GM12801 (cell line): ENCODE measurements around the gene ZNF695.

Source experiments
- TF ChIP-seq, protein P1 (sequence below): IDR thresholded peaks from one replicate; pipeline ENCODE4 v1.5.1; 2011; ENCODE audit warnings: control low read depth; ENCODE audit not compliant: insufficient read length; ENCODE audit errors: extremely low read depth

The ZNF695 gene

DNA sequence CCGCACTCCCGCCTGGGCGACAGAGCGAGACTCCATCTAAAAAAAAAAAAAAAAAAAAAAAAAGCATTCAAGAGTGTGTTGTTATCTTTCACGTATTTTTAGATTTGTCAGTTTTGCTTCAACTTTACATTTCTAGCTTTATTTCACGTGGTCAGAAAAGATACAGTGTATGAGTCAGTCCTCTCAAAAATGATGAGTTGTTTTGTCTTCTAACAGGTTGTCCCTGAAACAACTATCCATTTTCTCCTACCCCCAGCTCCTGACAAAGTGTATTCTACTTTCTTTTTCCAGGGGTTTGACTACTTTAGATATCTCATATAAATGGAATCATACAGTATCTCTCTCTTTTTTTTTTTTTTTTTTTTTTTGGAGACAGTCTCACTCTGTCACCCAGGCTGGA, 5.5 kb upstream of the ZNF695 start:
- TF ChIP-seq, protein P1, sequence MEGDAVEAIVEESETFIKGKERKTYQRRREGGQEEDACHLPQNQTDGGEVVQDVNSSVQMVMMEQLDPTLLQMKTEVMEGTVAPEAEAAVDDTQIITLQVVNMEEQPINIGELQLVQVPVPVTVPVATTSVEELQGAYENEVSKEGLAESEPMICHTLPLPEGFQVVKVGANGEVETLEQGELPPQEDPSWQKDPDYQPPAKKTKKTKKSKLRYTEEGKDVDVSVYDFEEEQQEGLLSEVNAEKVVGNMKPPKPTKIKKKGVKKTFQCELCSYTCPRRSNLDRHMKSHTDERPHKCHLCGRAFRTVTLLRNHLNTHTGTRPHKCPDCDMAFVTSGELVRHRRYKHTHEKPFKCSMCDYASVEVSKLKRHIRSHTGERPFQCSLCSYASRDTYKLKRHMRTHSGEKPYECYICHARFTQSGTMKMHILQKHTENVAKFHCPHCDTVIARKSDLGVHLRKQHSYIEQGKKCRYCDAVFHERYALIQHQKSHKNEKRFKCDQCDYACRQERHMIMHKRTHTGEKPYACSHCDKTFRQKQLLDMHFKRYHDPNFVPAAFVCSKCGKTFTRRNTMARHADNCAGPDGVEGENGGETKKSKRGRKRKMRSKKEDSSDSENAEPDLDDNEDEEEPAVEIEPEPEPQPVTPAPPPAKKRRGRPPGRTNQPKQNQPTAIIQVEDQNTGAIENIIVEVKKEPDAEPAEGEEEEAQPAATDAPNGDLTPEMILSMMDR = no peak

DNA sequence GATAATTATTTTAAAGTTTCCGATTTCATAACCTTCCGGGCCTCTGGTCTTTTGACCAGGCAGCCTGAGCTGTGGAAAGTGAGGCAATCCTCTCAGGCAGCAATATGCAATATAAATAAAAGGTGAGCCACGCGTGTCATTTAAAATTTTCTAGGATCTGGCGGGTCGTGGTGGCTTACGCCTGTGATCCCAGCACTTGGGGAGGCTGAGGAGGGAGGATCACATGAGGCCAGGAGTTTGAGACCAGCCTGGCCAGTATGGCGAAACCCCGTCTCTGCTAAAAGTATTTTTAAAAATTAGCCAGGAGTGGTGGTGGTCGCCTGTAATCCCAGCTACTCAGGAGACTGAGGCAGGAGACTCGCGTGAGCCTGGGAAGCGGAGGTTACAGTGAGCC, 546 bp upstream of the ZNF695 start:
- TF ChIP-seq, protein P1 = no peak

DNA sequence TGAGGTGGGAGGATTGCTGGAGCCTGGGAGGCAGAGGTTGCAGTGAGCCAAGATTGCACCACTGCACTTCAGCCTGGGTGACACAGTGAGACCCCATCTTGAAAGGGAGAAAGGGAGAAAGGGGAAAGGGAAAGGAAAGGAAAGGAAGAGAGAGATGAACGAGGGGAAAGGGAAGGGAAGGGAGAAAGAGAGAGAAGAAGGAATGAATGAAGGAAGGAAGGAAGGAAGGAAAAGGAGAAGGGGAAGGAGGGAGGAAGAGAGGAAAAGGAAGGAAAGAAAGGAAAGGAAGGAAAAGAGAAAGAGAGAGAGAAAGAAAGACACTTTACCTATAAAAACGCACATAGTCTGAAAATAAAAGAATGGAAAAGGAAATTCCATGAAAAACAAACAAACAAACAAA, 18.0 kb downstream of the ZNF695 start:
- TF ChIP-seq, protein P1 = no peak

DNA sequence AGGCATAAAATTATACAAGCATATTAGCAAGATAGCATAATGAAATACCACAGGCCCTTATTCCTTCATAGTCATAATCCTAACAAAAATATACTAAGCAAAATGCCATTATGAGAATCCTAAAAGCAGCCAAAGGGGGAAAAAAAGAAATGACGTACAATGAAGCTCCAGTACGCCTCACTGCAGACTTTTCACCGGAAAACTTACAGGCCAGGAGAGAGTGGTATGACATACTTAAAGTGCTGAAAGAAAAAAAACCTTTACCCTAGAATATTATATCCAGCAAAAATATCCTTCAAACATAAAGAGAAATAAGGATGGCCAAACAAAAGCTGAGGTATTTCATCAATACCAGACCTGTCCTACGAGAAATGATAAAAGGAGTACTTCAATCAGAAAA, 19.5 kb downstream of the ZNF695 start:
- TF ChIP-seq, protein P1 = no peak

DNA sequence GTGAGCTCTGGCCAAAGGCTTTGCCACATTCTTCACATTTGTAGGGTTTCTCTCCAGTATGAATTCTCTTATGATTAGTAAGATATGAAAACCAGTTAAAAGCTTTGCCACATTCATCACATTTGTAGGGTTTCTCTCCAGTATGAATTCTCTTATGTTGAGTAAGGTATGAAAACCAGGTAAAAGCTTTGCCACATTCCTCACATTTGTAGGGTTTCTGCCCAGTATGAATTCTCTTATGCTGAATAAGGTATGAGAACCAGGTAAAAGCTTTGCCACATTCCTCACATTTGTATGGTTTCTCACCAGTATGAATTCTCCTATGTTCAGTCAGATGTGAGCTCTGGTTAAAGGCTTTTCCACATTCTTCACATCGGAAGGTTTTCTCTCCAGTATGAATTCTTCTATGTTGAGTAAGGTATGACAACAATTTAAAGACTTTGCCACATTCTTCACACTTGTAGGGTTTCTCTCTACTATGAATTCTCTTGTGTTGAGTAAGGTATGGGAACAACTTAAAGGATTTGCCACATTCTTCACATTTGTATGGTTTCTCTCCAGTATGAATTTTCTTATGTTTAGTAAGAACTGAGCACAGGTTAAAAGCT, 20.7 kb downstream of the ZNF695 start:
- TF ChIP-seq, protein P1 = no peak

DNA sequence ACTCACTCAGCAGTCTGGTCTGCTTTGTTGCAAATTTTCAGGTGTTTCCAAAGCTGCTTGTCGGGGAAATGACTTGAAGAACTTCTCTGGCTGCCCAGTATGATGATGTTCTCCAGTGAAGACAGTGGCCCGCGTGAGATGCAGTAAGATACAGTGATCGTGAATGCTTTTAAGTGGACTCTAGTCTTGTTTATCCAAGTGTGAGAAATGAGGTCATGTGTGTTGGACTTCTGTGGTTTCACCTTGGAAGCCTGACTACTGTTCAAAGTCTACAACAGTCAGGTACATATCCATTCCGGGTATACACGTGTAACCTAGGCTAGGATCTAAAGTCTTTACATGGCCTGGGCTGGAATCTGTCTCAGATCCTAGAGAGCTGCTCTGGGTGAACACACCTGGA, 29.1 kb downstream of the ZNF695 start:
- TF ChIP-seq, protein P1 = no peak

DNA sequence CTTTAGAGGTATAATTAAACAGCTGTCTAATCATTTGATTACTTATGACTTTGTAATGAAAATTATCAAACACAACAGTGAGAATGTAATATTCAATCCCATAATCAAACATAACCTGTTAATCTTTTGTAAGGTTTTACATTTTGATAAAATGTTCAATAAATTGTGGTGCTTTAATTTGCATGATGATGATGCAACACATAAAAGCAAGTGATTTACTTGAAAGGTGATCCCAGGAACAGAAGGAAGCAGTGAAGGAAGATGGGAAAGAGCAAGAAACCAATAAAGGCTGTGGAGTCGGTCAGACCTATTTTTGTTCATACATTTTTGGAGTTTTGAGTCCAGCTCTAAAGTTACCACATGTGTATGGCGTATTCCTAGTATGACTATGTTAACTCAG, 29.6 kb downstream of the ZNF695 start:
- TF ChIP-seq, protein P1 = no peak
